ENCODE measurements around the gene DAB1. TPM values are rescaled to one million over a fixed set of nuclear protein-coding genes. Genes with fewer than 3 reads are reported as not detected.

Gene DAB1
- total and polyA plus RNA-seq, 2 of the 8 experiments (the other 6 are each of a cell fraction or from before 2014, with no cell fraction given): 4.4 to 11.8 TPM

DNA sequence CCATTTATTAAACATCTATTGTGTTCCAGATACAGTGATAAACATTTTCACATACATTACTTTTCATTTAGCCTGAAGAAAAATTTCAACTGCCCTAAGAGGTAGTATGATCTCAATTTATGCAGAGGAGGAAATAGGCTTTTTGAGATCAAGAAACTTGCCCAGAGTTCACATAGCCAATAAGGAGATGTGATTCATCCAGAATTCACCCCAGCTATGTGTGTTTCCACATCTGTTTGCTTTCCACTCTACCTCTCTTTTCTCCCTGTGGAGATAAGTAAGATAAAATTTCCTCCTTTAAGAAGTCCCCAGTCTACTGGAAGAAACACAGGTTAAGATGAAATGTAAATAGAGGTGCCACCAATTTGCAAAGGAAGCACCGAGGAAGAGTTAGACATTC, 258.3 kb downstream of the DAB1 start:
- H2BK5ac ChIP-seq (ENCODE audit: low read depth, low read length): no peak overlapping the region
- H3K79me1 ChIP-seq (ENCODE audit: low read depth, low read length): no peaks in the 10 kb centered on the region
- DNase-seq (ENCODE audit: low read depth in 1 of 2, low spot score in 2 of 2): no peak
- 53% methylated on average over 1 of the region's 1 CpG; no CpG with 5 or more reads in 1 of the 2 experiments for WGBS, 2 experiments (ENCODE audit: extremely low coverage in 1 of 2, insufficient coverage in 1 of 2, insufficient read length in 1 of 2, insufficient replicate concordance in 2 of 2, low coverage in 1 of 2, low lambda C conversion rate in 2 of 2, missing lambda C conversion rate in 1 of 2)
- H3K4ac ChIP-seq (replicated peaks; ENCODE audit: insufficient read length, low read depth, low read length): no peak overlapping the region
- no peak overlapping the region for H3K56ac ChIP-seq (replicated peaks; ENCODE audit: insufficient read length, low read depth, low read length)
- H2AFZ ChIP-seq (ENCODE audit: low read length): no peak overlapping the region
- H4K5ac ChIP-seq (ENCODE audit: insufficient read length, low read depth, low read length): no peak overlapping the region
- H3K14ac ChIP-seq (ENCODE audit: insufficient read length): no peak overlapping the region
- H4K20me1 ChIP-seq (replicated peaks in 1 of 2; ENCODE audit: control insufficient read depth in 1 of 2, insufficient read depth in 2 of 2, low read length in 2 of 2): no peaks in the 10 kb centered on the region
- CTCF ChIA-PET (ENCODE audit: partially characterized antibody): interaction anchor here (1.5 kb wide), 1 partner anchor 12 kb away, joined by 3 read pairs; no protein-coding TSS in a partner anchor
- no peak overlapping the region for H3K18ac ChIP-seq (ENCODE audit: extremely low read depth, low read length)
- H2BK20ac ChIP-seq (ENCODE audit: low read length): no peak overlapping the region
- H4K8ac ChIP-seq (ENCODE audit: extremely low read depth, insufficient read depth, low read length): no peak overlapping the region
- no peaks in the 10 kb centered on the region for H3K23me2 ChIP-seq (ENCODE audit: low read depth, low read length)
- H2BK120ac ChIP-seq (replicated peaks; ENCODE audit: low read depth, low read length): no peak overlapping the region
- no peak overlapping the region for H2BK15ac ChIP-seq (ENCODE audit: low read length)
- peaks cover 0 to 12% (median 10%) of the 10 kb centered on the region in 4 experiments; a peak in 5 of 7 replicates for H3K4me1 ChIP-seq (replicated peaks in 1 of 4; ENCODE audit: control insufficient read depth in 3 of 4, insufficient read depth in 4 of 4, low read length in 3 of 4)
- H2BK12ac ChIP-seq (ENCODE audit: low read depth, low read length): no peak overlapping the region
- H3K79me2 ChIP-seq (ENCODE audit: control insufficient read depth in 1 of 2, insufficient read depth in 2 of 2, low read length in 2 of 2): no peaks in the 10 kb centered on the region
- no peak overlapping the region for H3K4me3 ChIP-seq (ENCODE audit: extremely low read depth in 1 of 4, insufficient read depth in 2 of 4, low read depth in 3 of 4, low read length in 4 of 4)
- no peak overlapping the region for H2AK5ac ChIP-seq (ENCODE audit: low read depth, low read length)
- H3K9ac ChIP-seq (replicated peaks in 1 of 4; ENCODE audit: extremely low read depth in 1 of 4, low read depth in 3 of 4, low read length in 3 of 4): no peak overlapping the region
- no peak for FAIRE-seq
- H4K91ac ChIP-seq (replicated peaks; ENCODE audit: insufficient read length, low read length): no peak overlapping the region
- H3K36me3 ChIP-seq (ENCODE audit: control insufficient read depth in 2 of 4, insufficient read depth in 4 of 4, low read length in 3 of 4): no peaks in the 10 kb centered on the region
- POLR2A ChIA-PET (ENCODE audit: partially characterized antibody): no interaction called here
- no peak overlapping the region; a peak in 1 of 4 replicates for H3K4me2 ChIP-seq (ENCODE audit: insufficient read depth in 1 of 2, low read depth in 2 of 2, low read length in 2 of 2)
- no peak overlapping the region for H3K27ac ChIP-seq (ENCODE audit: low read depth, low read length)
- H3K23ac ChIP-seq (ENCODE audit: insufficient read length): no peak overlapping the region
- H3K9me3 ChIP-seq (ENCODE audit: insufficient read depth in 2 of 2, low read depth in 1 of 2, low read length in 1 of 2): no peaks in the 10 kb centered on the region
- no peaks in the 10 kb centered on the region for H3K27me3 ChIP-seq (replicated peaks in 1 of 4; ENCODE audit: control insufficient read depth in 3 of 4, extremely low read depth in 1 of 4, insufficient read depth in 3 of 4, low read length in 3 of 4)
- TF ChIP-seq SP2 (IDR thresholded peaks at IDR 0.05; ENCODE audit: low read length) (no peak), FOSL1 (IDR thresholded peaks at IDR 0.05; ENCODE audit: insufficient read depth, low read depth, low read length) (no peak), EZH2 (IDR thresholded peaks at IDR 0.05; ENCODE audit: low read depth, low read length, severe bottlenecking) (no peak), YY1 (IDR thresholded peaks at IDR 0.05; ENCODE audit: low read depth, low read length) (no peak), BRCA1 (IDR thresholded peaks at IDR 0.05; ENCODE audit: low read depth, low read length) (no peak), CREB1 (IDR thresholded peaks at IDR 0.05) (no peak)

Measured in H1 (cell line).